ENCODE measurements around the gene DHRSX.
"Not testable (repeated sequence)": the region's sequence is repeated elsewhere in the genome, so short reads cannot be mapped to it uniquely, and the experiment has no call there.

DHRSX gene

DNA sequence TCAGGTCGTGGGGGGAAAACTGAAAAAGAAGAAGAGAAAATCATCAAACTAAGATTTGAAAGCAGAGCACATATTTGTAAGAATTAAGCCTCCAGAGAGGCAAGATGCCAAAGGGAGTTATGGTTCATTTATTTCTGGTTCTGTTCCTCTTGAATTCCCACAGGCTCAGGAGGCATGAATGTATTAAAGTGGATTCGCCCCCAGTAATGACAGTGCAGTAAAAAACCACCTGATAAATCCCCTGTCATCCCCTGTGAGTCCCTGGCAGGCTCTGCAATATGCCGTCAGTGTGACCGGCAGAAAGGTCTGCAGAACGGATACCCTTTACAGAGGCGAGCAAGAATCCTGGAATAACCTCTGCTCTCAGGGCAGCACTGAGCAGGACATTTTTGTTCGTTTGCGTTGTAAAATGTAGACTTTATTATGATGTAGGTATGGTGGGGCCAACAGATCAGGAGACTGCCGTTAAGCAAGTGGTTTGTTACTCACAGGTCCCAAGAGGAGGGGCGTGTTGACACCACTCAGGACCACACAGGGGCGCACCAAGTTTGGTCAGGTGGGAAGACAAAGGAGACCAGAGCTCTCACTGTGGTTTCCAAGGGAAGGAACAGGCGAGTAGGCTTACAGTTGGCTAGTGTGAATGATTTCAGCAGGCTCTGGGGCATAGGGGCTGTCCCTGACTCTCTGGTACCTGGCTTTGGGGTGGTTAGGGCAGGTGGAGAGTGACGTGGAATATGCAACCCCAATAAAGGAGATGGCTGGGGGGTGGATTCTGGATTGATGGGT, 75.3 kb downstream of the DHRSX start:
- DNase-seq (ENCODE audit: low spot score) = no peak

- no peak for DNase-seq (ENCODE audit: low spot score)
These were observed 76.5 kb downstream of the DHRSX start for GRCh38 chrX:2424317-2424716.

DNA sequence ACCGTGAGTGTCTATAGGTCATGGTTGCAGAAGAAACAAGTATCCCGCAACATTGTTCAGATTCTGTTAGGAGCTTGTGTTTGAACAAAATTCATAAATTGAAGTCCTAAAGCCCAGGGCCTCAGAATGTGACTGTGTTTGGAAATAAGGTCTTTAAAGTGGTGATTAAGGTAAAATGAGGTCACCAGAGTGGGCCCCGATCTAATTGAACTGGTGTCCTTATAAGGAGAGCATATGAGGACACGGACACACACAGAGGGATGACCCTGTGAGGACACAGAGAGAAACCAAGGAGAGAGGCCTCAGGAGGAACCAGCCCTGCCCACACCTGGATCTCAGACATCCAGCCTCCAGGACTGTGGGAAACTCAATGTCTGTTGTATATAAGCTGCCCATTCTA, 76.9 kb downstream of the DHRSX start:
- DNase-seq (ENCODE audit: low spot score) = no peak

GRCh38 chrX:2423282-2423681, 77.5 kb downstream of the DHRSX start:
- no peak for DNase-seq (ENCODE audit: low spot score)

- not testable (repeated sequence) for DNase-seq (ENCODE audit: low spot score)
These were observed 81.4 kb downstream of the DHRSX start for GRCh38 chrX:2419418-2419817.

GRCh38 chrX:2418000-2418399, 82.8 kb downstream of the DHRSX start:
- no peak for DNase-seq (ENCODE audit: low spot score)

- no peak for DNase-seq (ENCODE audit: low spot score)
These were observed 83.7 kb downstream of the DHRSX start for GRCh38 chrX:2416851-2417604.

- DNase-seq (ENCODE audit: low spot score) = no peak
These were observed 86.4 kb downstream of the DHRSX start for GRCh38 chrX:2414384-2414783.

- no peak for DNase-seq (ENCODE audit: low spot score)
These were observed 86.8 kb downstream of the DHRSX start for GRCh38 chrX:2413969-2414368.

GRCh38 chrX:2412131-2412530, 88.6 kb downstream of the DHRSX start:
- no peak for DNase-seq (ENCODE audit: low spot score)

- no peak for DNase-seq (ENCODE audit: low spot score)
These were observed 90.3 kb downstream of the DHRSX start for GRCh38 chrX:2410279-2411020.

- DNase-seq (ENCODE audit: low spot score) = no peak
These were observed 91.0 kb downstream of the DHRSX start for GRCh38 chrX:2409796-2410195.

- no peak for DNase-seq (ENCODE audit: low spot score)
These were observed 91.9 kb downstream of the DHRSX start for GRCh38 chrX:2408856-2409255.

DNA sequence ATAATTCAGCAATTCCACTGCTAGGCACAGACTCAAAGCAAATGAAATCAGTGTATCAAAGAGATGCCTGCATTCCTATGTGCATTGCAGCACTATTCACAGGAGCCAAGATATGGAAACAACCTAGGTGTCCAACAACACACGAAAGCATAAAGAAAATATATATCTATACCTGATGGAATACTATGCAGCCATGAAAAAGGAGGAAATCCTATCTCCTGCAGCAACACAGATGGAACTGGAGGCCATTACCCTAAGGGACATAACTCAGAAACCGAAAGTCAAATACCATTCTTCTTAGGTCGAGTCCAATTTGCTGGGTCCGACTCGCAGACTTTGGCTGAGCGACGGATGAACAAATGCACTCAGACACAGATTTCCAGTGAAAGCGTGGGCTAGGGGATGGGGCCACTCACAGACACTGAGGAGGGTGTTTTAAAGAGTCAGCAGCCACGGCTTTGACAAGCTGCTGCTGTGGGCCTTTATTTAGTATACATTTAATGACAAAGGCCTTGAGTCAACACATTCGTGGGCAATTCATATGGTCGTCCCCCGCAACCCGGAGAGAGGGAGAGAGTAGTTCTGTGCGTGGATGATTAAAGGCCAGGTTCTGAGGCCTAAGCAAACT, 93.8 kb downstream of the DHRSX start:
- DNase-seq (ENCODE audit: low spot score) = no peak

DNA sequence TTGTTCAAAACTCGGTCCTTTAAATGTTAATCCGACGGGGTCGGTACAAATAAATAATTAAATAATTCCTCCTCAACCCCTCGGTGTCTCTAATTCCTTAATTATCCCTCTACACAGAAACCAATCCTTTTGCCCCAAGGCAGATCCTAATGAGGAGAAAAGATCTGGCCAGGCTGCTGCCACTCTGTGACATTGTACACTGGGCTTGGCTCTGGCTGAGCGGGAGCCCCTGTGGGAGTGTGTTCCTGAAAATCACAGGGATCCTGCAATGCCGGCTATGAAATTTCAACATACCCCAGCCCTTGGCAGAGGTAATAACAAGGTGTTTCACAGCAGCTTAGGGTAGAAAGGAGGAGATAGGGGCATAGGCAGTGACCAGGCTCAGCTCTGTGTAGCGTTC, 96.0 kb downstream of the DHRSX start:
- no peak for DNase-seq (ENCODE audit: low spot score)

DNA sequence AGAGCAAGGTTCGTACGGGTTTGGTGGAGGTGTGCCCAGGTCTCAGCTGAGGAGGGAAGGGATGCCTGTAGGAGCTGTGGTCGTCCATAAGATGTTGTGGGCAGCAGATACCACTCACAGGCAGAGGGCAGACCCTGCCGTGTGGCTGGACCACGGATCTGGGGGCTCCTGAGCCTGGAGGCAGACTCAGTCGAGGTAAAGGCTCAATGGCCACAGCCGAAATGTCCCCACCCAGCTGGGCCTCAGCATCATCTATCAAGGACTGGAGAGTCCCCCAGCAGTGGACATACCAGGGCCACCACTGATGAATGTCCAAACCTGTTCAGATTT, 98.5 kb downstream of the DHRSX start:
- no peak for DNase-seq (ENCODE audit: low spot score)

GRCh38 chrX:2401590-2402360, 99.0 kb downstream of the DHRSX start:
- peak; percentile 33 for DNase-seq (ENCODE audit: low spot score)

DNA sequence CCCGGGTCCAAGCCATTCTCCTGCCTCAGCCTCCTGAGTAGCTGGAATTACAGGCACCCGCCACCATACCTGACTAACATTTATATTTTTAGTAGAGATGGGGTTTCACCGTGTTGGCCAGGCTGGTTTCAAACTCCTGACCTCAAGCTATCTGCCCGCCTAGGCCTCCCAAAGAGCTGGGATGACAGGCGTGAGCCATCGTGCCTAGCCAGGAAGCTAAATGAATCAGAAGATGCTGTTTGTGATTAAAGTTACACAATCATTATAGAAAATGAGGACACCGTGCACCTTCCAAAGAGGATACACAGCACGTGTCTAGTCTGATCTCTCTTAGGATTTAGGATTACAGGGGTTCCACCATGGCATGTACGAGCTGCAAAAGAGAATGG, 99.6 kb downstream of the DHRSX start:
- DNase-seq (ENCODE audit: low spot score) = peak; percentile 30

GRCh38 chrX:2398064-2398656, 102.6 kb downstream of the DHRSX start:
- peak; percentile 63 for DNase-seq (ENCODE audit: low spot score)

- DNase-seq (ENCODE audit: low spot score) = no peak
These were observed 103.3 kb downstream of the DHRSX start for GRCh38 chrX:2397229-2398063.

All from GM03348 (cell line).